Measurements from ENCODE around the gene GRK6. TPM values are rescaled to one million over a fixed set of nuclear protein-coding genes. Genes with fewer than 3 reads are reported as not detected.

The GRK6 gene
- total RNA-seq, 1 donor from 2014 or later, result 43.0 TPM

DNA sequence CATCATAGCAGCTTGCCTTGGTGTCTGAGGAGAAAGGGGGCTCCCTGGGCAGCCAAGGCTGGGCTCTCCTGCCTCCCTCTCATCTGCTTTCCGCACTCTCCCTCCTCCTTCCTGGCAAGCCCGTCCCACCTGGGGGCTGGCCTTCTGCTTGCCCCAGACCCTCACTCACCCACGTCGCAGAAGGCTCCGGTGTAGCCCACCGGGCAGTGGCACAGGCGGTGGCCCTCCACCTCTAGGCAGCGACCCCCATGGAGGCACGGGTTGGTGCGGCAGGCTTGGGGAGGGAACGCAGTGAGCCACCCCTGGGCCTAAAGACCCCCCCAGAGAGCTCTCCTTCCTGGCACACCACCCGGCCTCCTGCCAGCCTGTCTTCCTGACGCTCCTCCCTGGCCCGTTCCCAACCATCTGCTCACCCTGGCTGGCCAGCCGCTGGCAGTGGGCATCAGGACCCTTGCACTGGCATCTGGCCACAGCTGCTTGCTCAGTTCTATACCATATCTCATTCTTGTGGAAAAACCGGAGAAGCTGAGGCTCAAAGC, 21.8 kb upstream of the GRK6 start:
- Mint-ChIP-seq H3K36me3 (ENCODE audit: insufficient read depth) (no peaks in the 10 kb centered on the region), H3K9me3 (ENCODE audit: low read depth) (no peaks in the 10 kb centered on the region), H3K4me1 (ENCODE audit: low read depth) (peaks cover 8% of the 10 kb centered on the region), H3K4me3 (ENCODE audit: low read depth) (peak overlapping the region; percentile 41), H3K27me3 (peaks cover 72% of the 10 kb centered on the region), H3K27ac (no peak overlapping the region)
- TF ChIP-seq, protein P1, sequence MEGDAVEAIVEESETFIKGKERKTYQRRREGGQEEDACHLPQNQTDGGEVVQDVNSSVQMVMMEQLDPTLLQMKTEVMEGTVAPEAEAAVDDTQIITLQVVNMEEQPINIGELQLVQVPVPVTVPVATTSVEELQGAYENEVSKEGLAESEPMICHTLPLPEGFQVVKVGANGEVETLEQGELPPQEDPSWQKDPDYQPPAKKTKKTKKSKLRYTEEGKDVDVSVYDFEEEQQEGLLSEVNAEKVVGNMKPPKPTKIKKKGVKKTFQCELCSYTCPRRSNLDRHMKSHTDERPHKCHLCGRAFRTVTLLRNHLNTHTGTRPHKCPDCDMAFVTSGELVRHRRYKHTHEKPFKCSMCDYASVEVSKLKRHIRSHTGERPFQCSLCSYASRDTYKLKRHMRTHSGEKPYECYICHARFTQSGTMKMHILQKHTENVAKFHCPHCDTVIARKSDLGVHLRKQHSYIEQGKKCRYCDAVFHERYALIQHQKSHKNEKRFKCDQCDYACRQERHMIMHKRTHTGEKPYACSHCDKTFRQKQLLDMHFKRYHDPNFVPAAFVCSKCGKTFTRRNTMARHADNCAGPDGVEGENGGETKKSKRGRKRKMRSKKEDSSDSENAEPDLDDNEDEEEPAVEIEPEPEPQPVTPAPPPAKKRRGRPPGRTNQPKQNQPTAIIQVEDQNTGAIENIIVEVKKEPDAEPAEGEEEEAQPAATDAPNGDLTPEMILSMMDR (IDR thresholded peaks at IDR 0.05; ENCODE audit: unreplicated experiment), result no peak
- no peak for DNase-seq (ENCODE audit: low spot score, unreplicated experiment)

DNA sequence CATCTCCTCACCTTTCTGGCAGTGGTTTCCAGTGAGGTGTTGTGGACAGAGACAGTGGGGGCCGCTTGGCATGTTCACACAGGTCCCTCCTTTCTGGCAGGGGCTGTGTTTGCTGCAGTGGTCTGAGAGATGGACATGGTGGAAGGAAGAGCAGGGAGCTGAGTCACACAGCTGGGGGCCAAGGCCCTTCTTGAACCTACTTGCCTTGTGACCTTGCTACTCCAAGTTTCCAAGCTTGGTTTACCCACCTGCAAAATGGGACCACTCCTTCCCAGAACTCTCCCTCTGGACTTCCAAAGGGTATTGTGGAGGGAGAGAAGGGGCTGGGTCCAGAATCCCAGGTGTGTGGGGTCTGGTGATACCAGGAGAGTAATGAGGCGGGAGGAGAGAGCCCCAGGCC, 21.2 kb upstream of the GRK6 start:
- H3K27me3 Mint-ChIP-seq, result peaks cover 72% of the 10 kb centered on the region
- no peak for DNase-seq (ENCODE audit: low spot score, unreplicated experiment)
- H3K27ac Mint-ChIP-seq, result no peak overlapping the region
- no peaks in the 10 kb centered on the region for H3K36me3 Mint-ChIP-seq (ENCODE audit: insufficient read depth)
- no peak overlapping the region for H3K4me3 Mint-ChIP-seq (ENCODE audit: low read depth)
- H3K4me1 Mint-ChIP-seq (ENCODE audit: low read depth), result peaks cover 8% of the 10 kb centered on the region
- TF ChIP-seq, protein P1 (IDR thresholded peaks at IDR 0.05; ENCODE audit: unreplicated experiment), result no peak
- H3K9me3 Mint-ChIP-seq (ENCODE audit: low read depth), result no peaks in the 10 kb centered on the region

DNA sequence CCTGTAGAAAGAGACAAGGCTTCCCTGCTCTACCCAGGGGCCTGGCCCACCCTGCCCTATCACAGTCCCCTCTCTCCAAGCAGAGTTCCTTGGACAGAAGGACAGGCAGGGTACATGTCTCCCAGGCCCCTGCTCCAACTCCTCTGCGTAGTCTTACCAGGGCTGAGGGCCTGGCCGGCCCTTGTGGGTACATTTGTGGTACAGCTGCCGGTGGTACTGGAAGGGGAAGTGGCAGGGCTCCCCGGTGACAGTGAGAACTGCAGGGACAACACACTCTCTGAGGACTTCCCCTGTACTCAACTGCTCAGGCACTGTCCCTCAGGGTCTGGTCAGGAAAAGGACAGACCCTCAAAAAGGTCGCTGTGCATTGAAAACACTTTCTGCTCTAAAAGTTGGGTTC, 20.7 kb upstream of the GRK6 start:
- H3K27me3 Mint-ChIP-seq, result peaks cover 77% of the 10 kb centered on the region
- no peak overlapping the region for H3K4me3 Mint-ChIP-seq (ENCODE audit: low read depth)

DNA sequence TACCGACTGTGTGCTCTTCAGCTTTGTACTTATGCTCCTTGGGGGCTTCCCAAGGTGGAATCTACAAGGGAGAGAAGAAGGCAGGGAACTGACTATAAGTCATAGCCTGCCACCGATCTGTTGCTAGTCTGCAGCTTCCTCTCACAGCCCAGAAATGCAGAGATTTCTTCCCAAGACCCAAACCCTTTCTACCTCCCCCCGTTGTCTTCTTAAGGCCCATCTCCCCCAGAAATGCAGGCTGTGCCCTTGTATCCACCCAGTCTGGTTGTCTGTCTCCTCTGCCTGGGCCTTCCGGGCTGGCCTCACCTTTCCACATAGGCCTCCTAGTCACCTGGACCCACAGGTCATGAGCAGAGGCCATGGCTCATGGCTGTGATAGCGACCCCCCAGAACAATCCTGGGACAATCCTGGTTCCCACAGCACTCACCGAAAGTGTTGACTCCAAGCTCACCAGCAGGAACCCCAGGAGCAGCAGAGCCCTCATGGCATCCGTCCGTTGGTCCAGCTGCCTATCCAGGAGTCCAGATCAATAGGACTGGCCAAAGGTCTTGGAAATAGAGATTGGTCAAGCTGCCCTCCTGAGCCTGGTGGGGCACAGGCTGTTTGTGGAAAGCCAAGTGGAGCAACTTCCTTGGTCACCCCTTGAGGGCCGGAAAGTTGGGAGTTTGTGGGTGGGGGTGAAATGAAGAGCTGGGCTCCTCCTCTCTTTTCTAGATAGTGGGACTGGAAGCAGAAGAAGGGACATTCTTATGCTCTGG, 17.3 kb upstream of the GRK6 start, which contains the start of gene F12:
Gene F12 (minus strand): TSS at position 522 of the 759 bp plus-strand sequence. CDS start 37 bp downstream, at position 485.
- no peak within 1 kb of the TSS for H3K4me3 Mint-ChIP-seq (ENCODE audit: low read depth)
- TF ChIP-seq, protein P1 (IDR thresholded peaks at IDR 0.05; ENCODE audit: unreplicated experiment), result no peak
- peaks cover 62% of the 10 kb centered on the region for H3K27me3 Mint-ChIP-seq
- DNase-seq (ENCODE audit: low spot score, unreplicated experiment), result no peak
- peaks cover 1% of the 10 kb centered on the region for H3K4me1 Mint-ChIP-seq (ENCODE audit: low read depth)
- no peaks in the 10 kb centered on the region for H3K36me3 Mint-ChIP-seq (ENCODE audit: insufficient read depth)
- no peak within 1 kb of the TSS for H3K27ac Mint-ChIP-seq
- H3K9me3 Mint-ChIP-seq (ENCODE audit: low read depth), result no peaks in the 10 kb centered on the region

More for the DNA sequence above, 20.7 kb upstream of the GRK6 start:
- Mint-ChIP-seq H3K36me3 (ENCODE audit: insufficient read depth) (no peaks in the 10 kb centered on the region), H3K27ac (no peak overlapping the region), H3K4me1 (ENCODE audit: low read depth) (peaks cover 8% of the 10 kb centered on the region), H3K9me3 (ENCODE audit: low read depth) (no peaks in the 10 kb centered on the region)
- TF ChIP-seq, protein P1 (IDR thresholded peaks at IDR 0.05; ENCODE audit: unreplicated experiment), result no peak
- no peak for DNase-seq (ENCODE audit: low spot score, unreplicated experiment)

DNA sequence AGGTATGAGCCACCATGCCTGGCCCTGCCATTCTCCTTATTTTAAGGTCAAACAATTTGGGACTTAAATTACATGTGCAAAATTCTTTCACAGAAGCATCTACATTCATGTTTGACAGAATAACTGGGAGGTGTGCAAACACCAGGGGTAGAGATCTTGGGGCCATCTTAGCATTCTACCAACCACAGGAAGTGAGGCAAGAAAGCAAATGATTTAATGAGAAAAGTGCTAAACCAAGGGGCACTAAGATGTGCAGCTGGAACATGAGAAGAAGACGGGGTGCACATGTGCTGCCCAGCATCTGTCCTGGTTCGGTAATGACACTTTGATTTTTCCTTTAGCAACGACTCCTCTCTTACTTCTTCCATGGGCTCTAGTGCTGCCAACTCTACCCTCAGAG, 15.9 kb upstream of the GRK6 start:
- Mint-ChIP-seq H3K27me3 (peaks cover 53% of the 10 kb centered on the region), H3K9me3 (ENCODE audit: low read depth) (no peaks in the 10 kb centered on the region), H3K4me1 (ENCODE audit: low read depth) (peaks cover 1% of the 10 kb centered on the region), H3K27ac (peak overlapping the region; percentile 73), H3K4me3 (ENCODE audit: low read depth) (no peak overlapping the region), H3K36me3 (ENCODE audit: insufficient read depth) (no peaks in the 10 kb centered on the region)
- TF ChIP-seq, protein P1 (IDR thresholded peaks at IDR 0.05; ENCODE audit: unreplicated experiment), result no peak
- DNase-seq (ENCODE audit: low spot score, unreplicated experiment), result no peak
